Right lobe of liver (tissue), 4 donors: ENCODE data around the gene HPDL.

Experiments used
- CTCF ChIP-seq, 4 donors: fragments of 200-600 bp in 3 of 4; fragments of 450-650 bp in 1 of 4; IDR thresholded peaks; one replicate each; pipeline versions ENCODE4 v1.5.1 to v1.8.0; 2016 to 2022; ENCODE audit warnings: antibody characterized with exemption in 4 of 4, mild to moderate bottlenecking in 2 of 4
- POLR2A ChIP-seq: fragments of 450-650 bp; IDR thresholded peaks from one replicate; pipeline ENCODE4 v1.6.1; 2017; ENCODE audit warnings: antibody characterized with exemption, mild to moderate bottlenecking
- donor health status: DM: no; HTN: no; CAD: no.
- donor health status: DM: no; HTN: no; CAD: no.
- donor health status: DM: no; HTN: yes; CAD: no.

- TF ChIP-seq CTCF (IDR thresholded peaks at IDR 0.05) (no peak), POLR2A (no peak)
Observed at GRCh38 chr1:45321444-45321843, 5.3 kb upstream of the HPDL start.
